Uterus (tissue), 2 donors: ENCODE measurements around the gene FLNB.

ENCODE experiments used
- CTCF ChIP-seq, 4 experiments: fragments of 200-600 bp in 2 of 4; fragments of 450-650 bp in 2 of 4; sonication (generic) in 2 of 4; IDR thresholded peaks; one replicate each; pipeline ENCODE4 v1.5.1; 2016 to 2019; ENCODE audit warnings: antibody characterized with exemption in 4 of 4, mild to moderate bottlenecking in 2 of 4, moderate library complexity in 1 of 4
- POLR2A ChIP-seq, 2 donors: fragments of 450-650 bp; IDR thresholded peaks; one replicate each; pipeline ENCODE4 v1.6.1; 2016; ENCODE audit warnings: antibody characterized with exemption in 2 of 2, mild to moderate bottlenecking in 1 of 2, moderate library complexity in 1 of 2

- TF ChIP-seq CTCF (IDR thresholded peaks at IDR 0.05) (no peak), POLR2A (IDR thresholded peaks at IDR 0.05) (no peak)
Observed at GRCh38 chr3:58178528-58179234, 170.5 kb downstream of the FLNB start.
